ENCODE data around the gene EXTL1. TPM values are rescaled to one million over a fixed set of nuclear protein-coding genes. Genes with fewer than 3 reads are reported as not detected.

The EXTL1 gene
- total RNA-seq, 1 donor from 2014 or later = 0.24 TPM

DNA sequence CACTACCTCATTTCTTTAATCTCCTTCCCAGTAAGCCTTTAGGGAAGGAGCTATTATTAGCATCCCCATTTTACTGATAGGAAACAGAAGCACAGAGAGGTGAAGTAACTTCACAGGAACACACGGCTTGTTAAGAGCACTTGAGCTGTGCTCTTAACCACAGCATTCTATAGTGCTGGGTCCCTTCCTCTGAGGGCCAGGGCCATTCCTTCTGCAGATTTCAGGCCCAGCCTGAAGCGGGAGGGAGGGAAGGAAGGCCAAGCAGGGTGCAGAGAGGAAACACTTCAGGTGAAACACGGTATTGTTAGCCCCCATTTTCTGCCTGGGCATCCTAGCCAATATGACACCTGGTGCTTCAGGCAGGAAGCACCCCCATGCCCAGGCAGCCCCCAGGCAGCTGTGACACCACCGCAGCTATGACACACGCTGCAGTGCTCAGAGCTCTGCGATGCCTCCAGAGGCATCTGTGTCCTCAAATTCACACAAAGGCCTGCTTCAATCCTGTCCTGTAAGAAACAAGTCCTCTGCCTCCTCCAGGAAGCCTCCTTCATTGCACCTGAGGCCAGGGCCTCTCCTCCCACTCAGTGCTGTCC is 4.5 kb upstream of the EXTL1 start:
- Histone ChIP-seq H3K27me3 (ENCODE audit: low read depth) (no peaks in the 10 kb centered on the region), H3K36me3 (no peaks in the 10 kb centered on the region), H3K4me1 (peaks cover 32% of the 10 kb centered on the region), H3K4me3 (no peak overlapping the region), H3K27ac (no peak overlapping the region), H3K9me3 (no peaks in the 10 kb centered on the region)
- intact Hi-C loops (cut with DNase I) = no loop called here
- DNase-seq (no peak), ATAC-seq (peak; percentile 29 to 63)
- TF ChIP-seq, protein P1, sequence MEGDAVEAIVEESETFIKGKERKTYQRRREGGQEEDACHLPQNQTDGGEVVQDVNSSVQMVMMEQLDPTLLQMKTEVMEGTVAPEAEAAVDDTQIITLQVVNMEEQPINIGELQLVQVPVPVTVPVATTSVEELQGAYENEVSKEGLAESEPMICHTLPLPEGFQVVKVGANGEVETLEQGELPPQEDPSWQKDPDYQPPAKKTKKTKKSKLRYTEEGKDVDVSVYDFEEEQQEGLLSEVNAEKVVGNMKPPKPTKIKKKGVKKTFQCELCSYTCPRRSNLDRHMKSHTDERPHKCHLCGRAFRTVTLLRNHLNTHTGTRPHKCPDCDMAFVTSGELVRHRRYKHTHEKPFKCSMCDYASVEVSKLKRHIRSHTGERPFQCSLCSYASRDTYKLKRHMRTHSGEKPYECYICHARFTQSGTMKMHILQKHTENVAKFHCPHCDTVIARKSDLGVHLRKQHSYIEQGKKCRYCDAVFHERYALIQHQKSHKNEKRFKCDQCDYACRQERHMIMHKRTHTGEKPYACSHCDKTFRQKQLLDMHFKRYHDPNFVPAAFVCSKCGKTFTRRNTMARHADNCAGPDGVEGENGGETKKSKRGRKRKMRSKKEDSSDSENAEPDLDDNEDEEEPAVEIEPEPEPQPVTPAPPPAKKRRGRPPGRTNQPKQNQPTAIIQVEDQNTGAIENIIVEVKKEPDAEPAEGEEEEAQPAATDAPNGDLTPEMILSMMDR (IDR thresholded peaks at IDR 0.05) = no peak

DNA sequence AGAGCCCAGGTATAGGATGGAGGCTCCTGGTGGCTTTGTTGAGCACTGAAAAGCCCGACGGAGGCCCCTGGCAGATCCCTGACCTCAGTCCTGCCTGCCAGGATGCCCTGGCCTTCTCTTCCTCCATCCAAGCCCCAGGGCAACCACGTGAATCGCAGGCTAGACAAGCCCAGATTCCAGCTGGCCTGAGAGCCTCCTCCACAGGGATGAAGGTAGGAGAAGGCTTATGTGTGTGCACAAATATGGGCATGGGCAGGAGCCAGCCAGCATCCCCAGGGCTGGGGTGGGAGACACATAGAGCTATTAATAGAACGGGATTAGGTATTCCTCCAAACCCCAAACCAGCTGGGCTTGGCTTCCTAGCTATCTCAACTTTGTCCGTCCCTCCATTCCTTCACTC is 4.0 kb upstream of the EXTL1 start:
- DNase-seq = no peak
- TF ChIP-seq, protein P1 (IDR thresholded peaks at IDR 0.05) = no peak
- H3K36me3 ChIP-seq = no peaks in the 10 kb centered on the region
- H3K4me1 ChIP-seq = peaks cover 32% of the 10 kb centered on the region
- H3K27me3 ChIP-seq (ENCODE audit: low read depth) = no peaks in the 10 kb centered on the region
- no peak overlapping the region for H3K4me3 ChIP-seq
- no peak overlapping the region for H3K27ac ChIP-seq
- intact Hi-C loops (cut with DNase I) = no loop called here
- no peaks in the 10 kb centered on the region for H3K9me3 ChIP-seq
- no peak for ATAC-seq

DNA sequence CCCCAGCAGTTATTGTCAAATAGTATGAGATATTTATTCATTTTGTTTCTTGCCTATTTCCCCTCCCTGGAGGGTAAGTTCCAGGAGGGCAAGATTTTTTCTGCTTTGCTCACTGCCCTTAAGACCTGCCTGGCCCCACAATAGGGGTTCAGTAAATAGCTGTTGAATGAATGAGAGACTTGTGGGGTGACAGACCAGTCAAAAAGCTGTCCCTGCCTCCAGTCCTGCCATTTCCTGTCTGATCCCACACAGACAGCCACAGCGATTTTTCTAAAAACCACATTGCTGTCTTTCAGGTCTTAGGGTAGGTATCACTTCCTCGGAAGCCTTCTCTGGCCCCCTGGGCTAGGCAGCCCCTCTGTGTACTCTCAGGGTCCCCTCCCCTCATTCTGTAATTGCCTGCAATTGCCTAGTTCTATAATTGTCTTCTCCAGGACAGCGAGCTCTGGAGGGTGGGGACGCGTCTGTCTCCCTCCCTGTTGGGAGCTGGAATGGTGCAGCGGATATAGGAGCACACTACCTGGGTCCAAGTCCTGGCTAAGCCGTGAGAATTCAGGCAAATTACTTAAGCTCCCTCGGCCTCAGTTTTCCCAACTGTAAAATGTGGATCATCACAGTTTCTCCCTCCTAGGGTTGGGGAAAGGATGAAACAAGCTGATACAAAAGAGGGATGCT is 1.8 kb upstream of the EXTL1 start:
- TF ChIP-seq, protein P1 (IDR thresholded peaks at IDR 0.05) = no peak
- H3K9me3 ChIP-seq = no peaks in the 10 kb centered on the region
- DNase-seq (no peak), ATAC-seq (no peak)
- no peak overlapping the region for H3K4me3 ChIP-seq
- peaks cover 27% of the 10 kb centered on the region for H3K4me1 ChIP-seq
- H3K36me3 ChIP-seq = no peaks in the 10 kb centered on the region
- no peak overlapping the region for H3K27ac ChIP-seq
- H3K27me3 ChIP-seq (ENCODE audit: low read depth) = no peaks in the 10 kb centered on the region
- intact Hi-C loops (cut with DNase I) = no loop called here

DNA sequence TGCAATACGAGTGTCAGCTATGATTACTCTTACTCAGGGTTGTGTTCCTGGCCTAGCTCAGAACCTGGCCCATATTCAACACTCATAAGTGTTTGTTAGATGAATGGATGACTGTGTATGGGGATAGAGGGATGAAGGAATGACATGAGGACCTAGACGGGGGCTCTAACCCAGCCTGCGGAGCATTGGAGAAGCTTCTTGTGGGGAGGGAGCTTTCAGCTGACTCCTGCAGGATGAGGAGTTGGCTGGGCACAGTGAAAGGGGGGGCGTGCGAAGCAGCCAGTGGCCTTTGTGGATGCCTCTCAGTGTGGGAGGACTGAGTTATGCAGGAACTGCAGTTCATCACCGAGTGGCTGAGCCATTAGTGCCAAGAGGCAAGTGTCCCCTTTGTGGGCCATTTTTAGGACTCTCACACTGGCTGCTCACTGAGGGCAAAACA is 1.2 kb upstream of the EXTL1 start:
- no peak overlapping the region for H3K27ac ChIP-seq
- no peaks in the 10 kb centered on the region for H3K27me3 ChIP-seq (ENCODE audit: low read depth)
- H3K9me3 ChIP-seq = no peaks in the 10 kb centered on the region
- peaks cover 21% of the 10 kb centered on the region for H3K4me1 ChIP-seq
- intact Hi-C loops (cut with DNase I) = no loop called here
- H3K4me3 ChIP-seq = no peak overlapping the region
- TF ChIP-seq, protein P1 (IDR thresholded peaks at IDR 0.05) = no peak
- ATAC-seq (no peak), DNase-seq (no peak)
- no peaks in the 10 kb centered on the region for H3K36me3 ChIP-seq

DNA sequence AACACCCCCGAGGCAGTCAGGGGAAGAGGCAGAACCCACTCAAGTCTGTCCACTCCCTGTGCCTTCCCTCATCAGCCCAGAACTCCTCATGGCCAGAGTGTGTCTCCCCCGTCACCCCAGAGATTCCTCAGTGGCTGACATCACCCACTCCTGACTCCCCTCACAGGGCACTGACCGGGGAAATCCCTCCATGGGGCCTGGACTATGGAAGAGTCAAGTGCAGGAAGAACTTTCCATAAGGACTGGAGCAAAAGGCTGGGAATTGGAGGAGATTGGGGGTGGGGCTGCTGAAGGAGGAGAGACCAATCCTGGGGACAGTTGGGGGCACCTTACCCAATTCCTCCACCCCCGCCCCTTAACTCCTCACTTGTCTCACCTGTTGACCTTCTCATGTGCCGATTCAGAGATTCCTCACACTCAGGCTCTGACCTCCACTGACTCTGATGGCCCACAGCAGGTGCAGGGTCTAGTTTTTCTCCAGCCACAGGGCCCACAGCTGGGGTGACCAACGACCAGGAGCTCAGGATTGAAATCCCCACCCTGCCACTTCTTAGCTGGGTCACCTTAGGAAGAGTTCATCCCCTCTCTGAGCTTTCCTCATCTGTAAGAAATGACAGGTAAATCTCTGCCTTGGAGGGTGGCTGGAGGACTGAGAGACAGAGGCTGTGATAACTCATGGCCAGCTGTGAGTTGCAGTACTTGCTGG is 481 bp upstream of the EXTL1 start:
- Histone ChIP-seq H3K27me3 (ENCODE audit: low read depth) (no peaks in the 10 kb centered on the region), H3K4me3 (peak overlapping the region; percentile 34), H3K27ac (no peak overlapping the region), H3K9me3 (no peaks in the 10 kb centered on the region), H3K36me3 (no peaks in the 10 kb centered on the region), H3K4me1 (peaks cover 14% of the 10 kb centered on the region)
- intact Hi-C loops (cut with DNase I) = no loop called here
- TF ChIP-seq, protein P1 (IDR thresholded peaks at IDR 0.05) = no peak
- ATAC-seq (no peak), DNase-seq (no peak)
